CD4-positive, alpha-beta T cell treated with Interleukin-15 for 1 hour (primary cell): ENCODE results near the gene TLR6.
"Not testable (repeated sequence)": the region's sequence is repeated elsewhere in the genome, so short reads cannot be mapped to it uniquely, and the experiment has no call there.

Source experiments
- DNase-seq: peaks from one replicate; pipeline ENCODE4 v3.0.0-alpha.2; 2020

Gene TLR6

DNA sequence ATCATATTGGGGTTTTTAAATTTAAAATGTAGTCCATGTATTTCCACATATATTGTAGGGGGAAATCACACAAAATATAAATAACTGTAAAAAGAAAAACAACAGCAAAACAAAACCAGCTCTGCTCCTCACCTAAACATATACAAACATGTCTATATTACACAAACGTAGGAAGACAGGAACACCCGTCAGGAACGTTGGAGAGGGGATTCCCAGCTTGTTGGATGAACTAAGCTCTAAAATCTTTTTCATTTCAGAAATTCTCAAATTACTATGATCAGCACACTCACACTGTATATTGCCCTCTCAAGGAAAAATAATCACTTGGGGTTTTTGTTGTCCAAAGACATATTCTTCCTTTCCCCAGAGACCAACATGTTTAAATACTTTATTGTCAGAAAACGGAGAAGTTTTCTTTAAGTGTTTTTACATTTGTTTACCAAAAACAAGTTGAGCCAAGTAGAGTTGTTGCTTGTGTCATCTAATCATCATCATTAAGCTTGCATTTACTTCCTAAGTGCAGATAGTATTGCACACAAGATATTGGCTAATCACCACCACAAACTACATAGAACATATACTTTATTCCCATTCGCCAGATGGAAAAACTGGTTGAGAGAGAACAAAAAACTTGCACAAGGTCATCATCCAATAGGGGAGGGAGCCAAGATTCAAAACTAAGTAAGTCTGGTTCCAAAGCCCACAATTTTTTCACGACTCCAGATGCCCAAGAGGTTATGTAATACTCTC is 71.4 kb downstream of the TLR6 start:
- DNase-seq: no peak

GRCh38 chr4:38784141-38784540 is 72.5 kb downstream of the TLR6 start:
- DNase-seq: no peak

DNA sequence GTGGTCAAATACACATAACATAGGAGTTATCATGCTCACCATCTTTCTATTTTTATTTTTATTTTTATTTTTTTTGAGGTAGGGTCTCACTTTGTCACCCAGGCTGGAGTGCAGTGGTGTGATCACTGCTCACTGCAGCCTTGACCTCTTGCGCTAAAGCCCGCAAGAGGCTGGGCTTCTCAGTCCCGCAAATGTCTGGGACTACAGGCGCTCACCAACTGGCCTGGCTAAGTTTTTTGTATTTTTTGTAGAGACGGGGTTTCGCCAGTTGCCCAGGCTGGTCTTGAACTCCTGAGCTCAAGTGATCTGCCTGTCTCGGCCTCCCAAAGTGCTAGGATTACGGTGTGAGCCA is 73.5 kb downstream of the TLR6 start:
- DNase-seq: no peak

DNA sequence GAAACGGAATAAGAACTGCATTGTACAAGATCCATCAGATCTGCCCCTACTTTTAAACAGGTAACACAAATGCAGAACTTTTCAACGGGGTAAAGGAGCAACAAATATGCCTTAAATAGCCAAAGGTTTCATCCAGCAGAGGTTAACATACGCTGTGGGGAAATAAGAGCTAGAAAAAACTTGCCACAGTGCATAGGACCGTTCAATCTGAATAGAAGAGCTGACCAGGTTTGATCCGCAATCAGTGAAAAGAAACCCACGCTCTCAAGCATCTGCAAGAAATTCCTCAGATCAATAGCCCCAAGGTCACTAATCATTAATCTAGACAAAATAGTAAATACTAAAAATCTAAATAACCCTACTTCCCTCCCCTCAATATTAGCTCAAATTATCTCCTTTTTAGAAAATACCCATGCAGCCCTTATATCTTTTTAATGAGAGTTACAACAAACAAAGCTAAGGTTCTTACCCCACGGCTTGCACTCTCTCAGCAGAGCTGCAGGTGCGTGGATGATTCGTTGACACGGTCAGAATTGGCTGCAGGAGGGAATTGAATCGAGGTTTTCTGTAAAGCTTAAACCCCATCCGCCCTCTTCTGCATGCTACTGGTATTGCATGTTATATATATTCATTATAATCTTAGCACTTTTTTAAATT is 74.0 kb downstream of the TLR6 start, which contains the start of gene TLR10:
TSS of gene TLR10 (minus strand) at position 539 of the 657 bp plus-strand sequence. CDS start 7,400 bp downstream, outside the sequence.
- peak; percentile 52 for DNase-seq

DNA sequence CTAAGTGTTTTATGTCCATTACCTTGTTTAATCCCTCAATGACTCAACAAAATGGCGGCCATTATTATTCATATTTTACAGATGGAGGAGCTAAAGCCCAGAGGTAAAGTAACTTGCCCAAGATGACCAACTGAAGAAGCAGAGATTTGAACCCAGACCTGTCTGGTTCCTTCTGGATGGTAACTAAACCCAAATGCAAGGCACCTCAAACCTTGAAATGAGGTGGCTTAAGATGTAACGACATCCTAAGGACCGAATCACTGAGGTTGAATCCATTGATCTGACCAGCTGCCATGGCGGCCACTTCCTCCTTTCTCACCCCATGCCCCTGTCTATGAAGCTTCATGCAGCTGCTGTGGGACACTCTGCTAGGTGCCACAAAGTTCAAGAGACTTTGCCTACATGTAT is 74.8 kb downstream of the TLR6 start:
- no peak for DNase-seq

DNA sequence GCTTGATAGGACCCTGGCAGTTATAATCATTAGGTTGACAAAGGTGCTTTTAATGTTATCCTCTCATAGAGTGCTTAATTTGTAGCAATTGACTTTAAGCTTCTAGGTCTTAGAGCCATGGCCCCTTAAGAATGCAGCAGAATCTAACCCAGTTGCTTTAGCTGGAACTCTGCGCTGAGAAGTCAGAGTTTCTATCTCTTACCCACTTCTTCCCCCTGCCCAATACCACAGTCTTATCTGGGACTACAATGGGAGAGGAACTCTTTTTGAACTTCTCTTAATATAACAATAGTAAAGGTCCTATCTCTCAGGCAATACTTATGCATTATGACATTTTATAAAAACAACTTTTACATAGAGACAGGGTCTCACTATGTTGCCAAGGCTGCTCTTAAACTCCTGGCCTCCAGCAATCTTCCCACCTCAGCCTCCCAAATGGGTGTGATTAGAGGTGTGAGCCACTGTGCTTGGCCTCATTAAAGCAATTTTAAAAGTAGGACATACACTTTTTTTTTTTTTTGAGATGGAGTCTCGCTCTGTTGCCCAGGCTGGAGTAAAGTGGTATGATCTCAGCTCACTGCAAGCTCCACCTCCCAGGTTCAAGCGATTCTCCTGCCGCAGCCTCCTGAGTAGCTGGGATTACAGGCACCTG is 75.7 kb downstream of the TLR6 start:
- DNase-seq: peak; percentile 38

DNA sequence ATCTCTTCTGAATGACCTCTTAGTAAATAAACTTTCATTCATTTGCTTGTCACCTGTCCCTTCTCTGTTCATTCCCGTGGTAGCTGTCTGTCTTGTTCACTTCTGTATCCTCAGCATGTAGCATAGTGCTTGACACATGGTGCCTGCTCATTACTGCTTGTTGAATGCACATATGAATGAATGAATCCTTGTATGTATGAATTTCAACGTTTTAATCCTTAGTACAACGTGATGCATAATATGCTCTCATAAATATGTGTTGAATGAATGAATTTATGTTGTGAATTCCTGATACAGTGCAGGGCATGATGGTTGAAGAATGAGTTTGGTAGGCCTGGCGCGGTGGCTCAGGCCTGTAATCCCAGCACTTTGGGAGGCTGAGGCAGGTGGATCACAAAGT is 76.8 kb downstream of the TLR6 start:
- DNase-seq: no peak

GRCh38 chr4:38777925-38778324 is 78.7 kb downstream of the TLR6 start:
- DNase-seq: not testable (repeated sequence)

- DNase-seq: no peak
Measured at GRCh38 chr4:38775326-38775725, 81.3 kb downstream of the TLR6 start.

GRCh38 chr4:38774181-38774955 is 82.2 kb downstream of the TLR6 start:
- DNase-seq: no peak
